ENCODE results near the gene DPM2.
A peak's percentile ranks its signal among the peaks of the same experiment; 100 is the strongest.

Gene DPM2

DNA sequence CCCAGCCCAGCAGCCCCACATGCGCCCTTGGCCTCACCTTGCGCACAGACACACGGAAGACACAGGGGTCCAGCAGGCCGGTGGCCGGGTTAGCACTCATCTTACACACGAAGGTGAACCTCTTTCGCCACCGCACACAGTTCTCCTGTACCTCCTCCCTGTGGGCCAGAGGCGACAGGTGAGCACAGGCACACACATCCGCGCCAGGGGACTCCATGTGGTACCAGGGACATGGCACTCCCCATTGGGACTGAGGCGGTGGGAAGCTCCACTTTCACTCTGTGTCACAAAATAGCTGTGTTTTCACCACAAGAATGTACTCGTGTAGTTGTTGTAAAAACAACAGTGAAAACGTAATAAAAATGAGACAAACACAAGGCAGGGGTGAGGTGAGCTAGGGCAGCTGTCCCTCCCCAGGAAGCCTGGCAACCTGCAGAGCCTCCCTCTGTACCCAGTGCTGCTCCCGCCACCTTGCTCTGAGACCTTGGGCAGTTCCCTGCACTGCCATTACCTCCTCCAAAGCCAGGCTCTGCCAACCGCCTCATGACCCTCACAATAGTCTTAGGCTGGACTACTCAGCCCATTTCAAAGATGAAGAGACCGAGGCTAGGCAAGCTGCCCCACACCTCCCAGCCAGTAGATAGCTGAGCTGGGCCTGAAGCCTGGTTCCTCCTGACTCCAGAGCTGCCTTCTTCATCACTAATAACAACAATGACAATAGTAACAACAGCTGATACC, 16.3 kb upstream of the DPM2 start:
- DNase-seq: no peak

GRCh38 chr9:127953154-127953553, 15.5 kb upstream of the DPM2 start:
- DNase-seq: no peak

GRCh38 chr9:127950513-127951289, 13.0 kb upstream of the DPM2 start:
- DNase-seq: no peak

- no peak for DNase-seq
Measured at GRCh38 chr9:127949827-127950512, 12.3 kb upstream of the DPM2 start.

GRCh38 chr9:127947841-127948710, 10.4 kb upstream of the DPM2 start:
- DNase-seq: no peak

- DNase-seq: no peak
Measured at GRCh38 chr9:127946728-127947127, 9.1 kb upstream of the DPM2 start.

DNA sequence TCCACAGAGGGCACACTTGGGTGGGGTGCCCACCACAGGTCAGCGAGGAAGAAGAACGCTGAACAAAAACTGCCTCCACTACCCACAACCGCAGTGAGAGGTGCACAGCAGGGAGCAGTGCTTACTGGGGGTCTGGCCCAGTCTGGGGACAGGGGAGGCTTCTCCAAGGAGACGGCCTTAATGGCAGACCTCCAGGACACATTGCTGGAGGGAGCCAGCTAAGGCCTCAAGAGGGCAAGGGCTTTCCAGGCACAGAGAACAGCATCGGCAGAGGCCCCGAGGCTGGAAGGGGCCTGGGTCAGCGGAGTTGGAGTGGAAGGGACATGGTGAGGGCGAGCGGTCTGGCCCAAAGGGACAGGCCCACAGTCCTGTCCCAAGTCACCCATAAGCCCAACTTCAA, 8.3 kb upstream of the DPM2 start:
- DNase-seq: no peak

GRCh38 chr9:127945338-127945737, 7.7 kb upstream of the DPM2 start:
- no peak for DNase-seq

GRCh38 chr9:127944586-127945218, 7.0 kb upstream of the DPM2 start:
- DNase-seq: no peak

DNA sequence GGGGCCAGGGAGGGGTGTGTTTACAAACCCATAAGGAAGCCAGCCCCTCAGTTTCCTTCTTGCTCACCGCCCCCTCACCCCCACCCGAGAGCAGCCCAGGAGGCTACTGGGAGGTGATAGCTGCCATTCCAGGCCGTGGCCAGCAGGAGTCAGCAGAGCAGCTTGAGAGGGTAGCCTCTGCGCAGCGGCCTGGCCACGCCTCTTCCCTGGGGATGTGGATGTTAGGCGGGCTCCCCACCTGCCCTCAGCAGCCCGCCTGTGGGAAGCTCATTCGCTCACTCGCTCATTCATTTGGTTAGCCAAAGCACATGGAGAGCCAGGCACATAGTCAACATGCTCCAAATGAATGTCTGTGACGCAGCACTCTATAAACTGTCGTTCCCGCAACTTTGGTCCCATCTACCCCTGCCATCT, 6.1 kb upstream of the DPM2 start:
- peak; percentile 91 for DNase-seq

GRCh38 chr9:127943011-127943662, 5.5 kb upstream of the DPM2 start:
- no peak for DNase-seq

GRCh38 chr9:127942216-127943010, 4.8 kb upstream of the DPM2 start:
- DNase-seq: peak; percentile 70

DNA sequence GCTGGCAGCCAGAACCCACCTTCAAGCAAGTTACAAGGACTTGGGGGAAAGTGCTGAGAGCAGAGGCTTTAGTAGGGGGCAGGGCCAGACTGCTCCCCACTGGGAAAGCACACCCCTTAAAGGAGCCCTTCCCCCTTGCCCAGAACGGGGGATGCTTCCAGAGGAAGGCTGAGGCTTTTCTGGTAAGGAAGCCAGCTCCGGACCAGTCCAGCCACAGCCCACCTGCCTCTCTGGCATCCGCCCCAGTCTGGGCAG, 4.2 kb upstream of the DPM2 start:
- DNase-seq: no peak

DNA sequence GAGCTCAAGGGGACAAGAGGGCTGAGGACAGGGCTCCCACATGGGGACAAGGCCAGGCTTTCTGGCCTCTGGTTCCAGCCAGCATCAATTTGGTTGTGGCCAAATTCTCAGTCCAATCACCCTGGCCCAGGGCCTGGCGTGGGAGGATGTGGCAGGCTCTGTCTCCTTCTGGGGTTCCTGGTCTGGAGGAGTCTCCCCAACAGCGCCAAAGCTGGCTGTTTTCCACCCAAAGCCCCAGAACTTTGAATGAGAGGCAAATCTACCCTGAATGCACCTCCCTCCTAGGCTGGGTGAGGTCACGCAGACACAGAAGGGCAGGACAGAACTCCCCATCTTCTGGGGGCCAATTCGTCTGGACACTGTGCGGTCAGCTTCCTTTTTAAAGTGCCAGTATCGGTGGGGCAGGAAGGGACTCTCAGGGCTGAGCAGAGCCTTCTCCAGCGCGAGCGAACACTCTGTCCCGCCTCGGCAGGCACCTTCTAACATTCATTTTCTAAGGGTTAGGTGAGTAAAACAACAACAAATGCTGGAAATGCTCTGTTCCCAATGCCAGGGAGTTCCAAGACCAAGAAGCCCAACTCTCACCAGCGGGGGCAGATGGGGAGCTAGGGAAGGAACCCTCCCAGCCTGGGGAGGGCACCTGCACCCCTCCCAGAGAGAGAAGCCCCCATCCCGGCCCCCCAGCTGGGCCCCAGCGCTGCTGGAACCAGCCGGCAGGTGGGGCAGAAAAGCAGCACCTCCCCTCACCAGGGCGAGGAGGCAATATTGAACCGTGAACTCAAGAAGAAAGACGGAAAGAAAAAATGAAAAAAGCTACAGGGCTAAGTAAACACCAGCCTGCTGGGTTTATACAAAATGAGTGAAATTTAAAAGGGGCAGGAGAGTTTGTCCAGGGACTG, 3.7 kb upstream of the DPM2 start:
- no peak for DNase-seq

- DNase-seq: no peak
Measured at GRCh38 chr9:127940593-127940992, 2.9 kb upstream of the DPM2 start.

DNA sequence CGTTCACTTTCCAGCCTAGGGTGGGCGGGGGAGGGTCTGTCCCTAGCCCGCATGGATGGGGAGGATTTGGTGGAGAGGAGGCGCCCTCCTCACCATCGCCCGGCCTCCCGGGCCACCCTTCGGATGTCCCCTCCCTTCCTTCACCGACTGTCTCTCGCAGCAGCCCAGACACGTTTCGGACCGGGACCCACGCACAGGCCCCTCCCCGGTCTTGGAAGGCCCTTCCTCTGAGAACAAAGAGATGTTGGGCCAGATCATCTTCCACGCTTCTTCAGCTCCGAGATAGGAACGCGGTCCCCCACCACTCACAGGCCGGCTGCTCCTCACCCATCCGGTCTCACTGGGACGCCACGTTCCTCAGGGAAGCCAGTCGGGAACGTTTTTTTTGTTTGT, 640 bp upstream of the DPM2 start:
- DNase-seq: no peak

DNA sequence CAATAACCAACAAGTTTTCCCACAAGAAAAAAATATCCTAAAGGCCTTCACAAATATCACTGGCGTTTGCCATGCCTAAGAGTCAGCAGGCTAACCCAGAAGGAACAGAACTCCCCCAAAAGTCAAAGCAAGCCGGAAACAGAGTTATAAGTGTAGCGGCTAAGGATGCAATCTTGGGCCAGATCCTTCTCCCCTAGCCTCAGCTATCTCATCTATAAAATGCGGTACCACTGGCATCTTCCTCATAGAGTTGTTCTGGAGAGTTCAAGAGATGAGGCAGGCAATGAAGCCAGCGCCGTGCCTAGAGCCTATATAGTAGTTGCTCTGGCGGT, 632 bp downstream of the DPM2 start:
- DNase-seq: no peak

- DNase-seq: no peak
Measured at GRCh38 chr9:127936347-127936852, 1.3 kb downstream of the DPM2 start.

DNA sequence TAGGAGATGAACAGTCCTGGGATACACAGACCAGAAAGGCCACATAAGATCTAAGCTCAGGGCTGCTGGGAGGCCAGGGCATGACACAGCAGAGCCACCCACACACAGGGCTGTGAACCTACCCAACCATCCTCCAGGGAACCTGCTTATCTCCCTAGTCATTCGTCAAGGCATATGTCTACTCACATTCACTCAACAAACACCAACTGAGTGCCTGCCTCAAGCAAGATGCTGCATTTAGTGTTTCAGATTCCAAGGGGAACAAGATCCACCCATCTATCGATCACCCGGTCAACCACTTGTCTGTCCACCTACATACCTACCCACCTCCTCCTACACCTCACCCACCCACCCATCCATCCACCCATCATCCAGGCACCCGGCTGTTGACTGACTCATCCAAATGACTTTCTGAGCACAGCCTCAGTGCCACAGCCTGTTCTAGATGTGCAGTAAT, 1.9 kb downstream of the DPM2 start:
- DNase-seq: no peak

GRCh38 chr9:127934986-127935385, 2.7 kb downstream of the DPM2 start:
- no peak for DNase-seq
